Mesenchymal stem cell (in vitro differentiated cells and primary cell): Measurements from ENCODE around the gene ZFP92.

Experiments used
- DNase-seq: peaks from one replicate; pipeline ENCODE4 v3.0.0-alpha.2; 2013
- H2AFZ ChIP-seq: one replicate; pipeline ENCODE4 v1.6.1; 2013; ENCODE audit warnings: low read depth, mild to moderate bottlenecking, control low read depth, inconsistent platforms, low read length, moderate library complexity
- H2AK5ac ChIP-seq: 2 replicates; pipeline ENCODE4 v1.6.1; 2013; ENCODE audit warnings: low read length, moderate library complexity, mild to moderate bottlenecking, inconsistent platforms; ENCODE audit not compliant: severe bottlenecking
- H2BK120ac ChIP-seq: one replicate; pipeline ENCODE4 v1.6.1; 2013; ENCODE audit warnings: low read depth, mild to moderate bottlenecking, inconsistent platforms, low read length, moderate library complexity
- H2BK12ac ChIP-seq, 2 experiments: one replicate each; pipeline ENCODE4 v1.6.1; 2013; ENCODE audit warnings: inconsistent platforms in 2 of 2, low read length in 2 of 2, mild to moderate bottlenecking in 2 of 2, moderate library complexity in 2 of 2, control low read depth in 1 of 2
- H2BK15ac ChIP-seq: one replicate; pipeline ENCODE4 v1.6.1; 2013; ENCODE audit warnings: mild to moderate bottlenecking, low read depth, inconsistent platforms; ENCODE audit not compliant: poor library complexity, severe bottlenecking
- H2BK5ac ChIP-seq: 2 replicates; pipeline ENCODE4 v1.6.1; 2013; ENCODE audit warnings: low read depth, mild to moderate bottlenecking, low read length, control low read depth, inconsistent platforms; ENCODE audit not compliant: poor library complexity, severe bottlenecking
- H3K14ac ChIP-seq, 2 experiments: one replicate each; pipeline ENCODE4 v1.6.1; 2013; ENCODE audit warnings: inconsistent platforms in 2 of 2, low read length in 2 of 2, control low read depth in 1 of 2, mild to moderate bottlenecking in 1 of 2, moderate library complexity in 1 of 2
- H3K18ac ChIP-seq, 2 experiments: one replicate each; pipeline ENCODE4 v1.6.1; 2013; ENCODE audit warnings: inconsistent platforms in 2 of 2, low read length in 2 of 2, control low read depth in 1 of 2, low read depth in 1 of 2, mild to moderate bottlenecking in 1 of 2
- H3K23ac ChIP-seq, 2 experiments: one replicate each; pipeline ENCODE4 v1.6.1; 2013; ENCODE audit warnings: inconsistent platforms in 2 of 2, low read length in 2 of 2, mild to moderate bottlenecking in 2 of 2, moderate library complexity in 2 of 2, control low read depth in 1 of 2
- H3K27ac ChIP-seq: 2 replicates; pipeline ENCODE4 v1.5.1; 2013; ENCODE audit warnings: mild to moderate bottlenecking, moderate library complexity, low read length, control low read depth, inconsistent platforms; ENCODE audit not compliant: poor library complexity, severe bottlenecking
- H3K27me3 ChIP-seq, 2 experiments: 2 replicates each; pipeline versions ENCODE4 v1.6.1 to v1.7.0; 2013; ENCODE audit warnings: low read length in 2 of 2, mild to moderate bottlenecking in 2 of 2, moderate library complexity in 2 of 2, control low read depth in 1 of 2, inconsistent platforms in 1 of 2; ENCODE audit not compliant: control insufficient read depth in 1 of 2, insufficient read depth in 1 of 2
- H3K36me3 ChIP-seq, 2 experiments: 2 replicates each; pipeline versions ENCODE4 v1.6.1 to v1.7.0; 2013; ENCODE audit warnings: low read length in 2 of 2, control low read depth in 1 of 2, inconsistent platforms in 1 of 2, low read depth in 1 of 2, mild to moderate bottlenecking in 1 of 2; ENCODE audit not compliant: insufficient read depth in 2 of 2, control insufficient read depth in 1 of 2
- H3K4ac ChIP-seq, 2 experiments: one replicate each; pipeline ENCODE4 v1.6.1; 2013; ENCODE audit warnings: inconsistent platforms in 2 of 2, low read length in 2 of 2, mild to moderate bottlenecking in 2 of 2, moderate library complexity in 2 of 2, control low read depth in 1 of 2, low read depth in 1 of 2
- H3K4me1 ChIP-seq: 2 replicates; pipeline ENCODE4 v1.6.1; 2013; ENCODE audit warnings: low read depth, low read length, control low read depth; ENCODE audit not compliant: control insufficient read depth, insufficient read depth
- H3K4me2 ChIP-seq: 2 replicates; pipeline ENCODE4 v1.6.1; 2013; ENCODE audit warnings: low read length, mild to moderate bottlenecking, inconsistent platforms; ENCODE audit not compliant: poor library complexity, severe bottlenecking
- H3K4me3 ChIP-seq, 2 experiments: 2 replicates each; pipeline versions ENCODE4 v1.5.1 to v1.7.0; 2013; ENCODE audit warnings: low read length in 2 of 2, mild to moderate bottlenecking in 2 of 2, control low read depth in 1 of 2, low read depth in 1 of 2; ENCODE audit not compliant: insufficient read depth in 1 of 2
- H3K79me1 ChIP-seq: replicated peaks from 2 replicates; pipeline ENCODE4 v1.6.1; 2013; ENCODE audit warnings: mild to moderate bottlenecking, control low read depth, low read length, inconsistent platforms; ENCODE audit not compliant: poor library complexity, severe bottlenecking
- H3K9ac ChIP-seq: 2 replicates; pipeline ENCODE4 v1.7.0; 2013; ENCODE audit warnings: mild to moderate bottlenecking, low read length, moderate library complexity
- H3K9me3 ChIP-seq: 2 replicates; pipeline ENCODE4 v1.7.0; 2013; ENCODE audit warnings: mild to moderate bottlenecking, low read length; ENCODE audit not compliant: control insufficient read depth
- H4K8ac ChIP-seq: one replicate; pipeline ENCODE4 v1.6.1; 2013; ENCODE audit warnings: inconsistent platforms, mild to moderate bottlenecking, low read length, moderate library complexity
- H4K91ac ChIP-seq: one replicate; pipeline ENCODE4 v1.6.1; 2013; ENCODE audit warnings: mild to moderate bottlenecking, low read length, inconsistent platforms
- WGBS: methylation state at CpG from one replicate; pipeline ENCODE4 v1.1.7; 2013; ENCODE audit warnings: mixed read lengths; 5-methylcytosine and 5-hydroxymethylcytosine counted together

Gene ZFP92

GRCh38 chrX:153440556-153441135 is 29.4 kb downstream of the ZFP92 start:
- Histone ChIP-seq H3K36me3 (peaks cover 0 to 6% of the 10 kb centered on the region in 2 experiments), H2BK5ac (no peak overlapping the region), H2AFZ (no peak overlapping the region), H2BK120ac (no peak overlapping the region), H3K27ac (no peak overlapping the region), H4K91ac (no peak overlapping the region), H3K4me3 (no peak overlapping the region), H3K27me3 (peaks cover 0 to 54% of the 10 kb centered on the region in 2 experiments), H3K9ac (no peak overlapping the region), H2AK5ac (no peak overlapping the region), H4K8ac (no peak overlapping the region), H3K4me1 (no peaks in the 10 kb centered on the region), H2BK12ac (no peak overlapping the region), H3K23ac (no peak overlapping the region), H3K4me2 (no peak overlapping the region), H3K9me3 (no peaks in the 10 kb centered on the region), H3K79me1 (no peaks in the 10 kb centered on the region), H2BK15ac (no peak overlapping the region), H3K14ac (no peak overlapping the region), H3K4ac (no peak overlapping the region), H3K18ac (no peak overlapping the region)
- 91% methylated on average over 11 of the region's 13 CpGs for WGBS
- no peak for DNase-seq

- DNase-seq, result no peak
- Histone ChIP-seq H3K4me3 (no peak overlapping the region), H3K36me3 (peaks cover 0 to 6% of the 10 kb centered on the region in 2 experiments), H3K18ac (no peak overlapping the region), H3K9me3 (no peaks in the 10 kb centered on the region), H2AK5ac (no peak overlapping the region), H2BK120ac (no peak overlapping the region), H4K8ac (no peak overlapping the region), H3K4me2 (no peak overlapping the region), H3K23ac (no peak overlapping the region), H3K27ac (no peak overlapping the region), H2BK12ac (no peak overlapping the region), H3K4me1 (no peaks in the 10 kb centered on the region), H2BK15ac (no peak overlapping the region), H3K4ac (no peak overlapping the region), H3K27me3 (peaks cover 0 to 54% of the 10 kb centered on the region in 2 experiments), H3K9ac (no peak overlapping the region), H3K14ac (no peak overlapping the region), H3K79me1 (no peaks in the 10 kb centered on the region), H2BK5ac (no peak overlapping the region), H2AFZ (no peak overlapping the region), H4K91ac (no peak overlapping the region)
- 99% methylated on average over 5 of the region's 7 CpGs for WGBS
Measured at GRCh38 chrX:153441296-153441695, 30.0 kb downstream of the ZFP92 start.

- no peak overlapping the region for H2BK12ac ChIP-seq
- no peak overlapping the region for H2BK120ac ChIP-seq
- H2AFZ ChIP-seq, result no peak overlapping the region
- no peak overlapping the region for H3K14ac ChIP-seq
- no peak overlapping the region for H3K18ac ChIP-seq
- no peak overlapping the region for H2AK5ac ChIP-seq
- H3K36me3 ChIP-seq, result peaks cover 0 to 9% of the 10 kb centered on the region in 2 experiments
- H3K27ac ChIP-seq, result no peak overlapping the region
- 82% methylated on average over 8 of the region's 9 CpGs for WGBS
- H3K79me1 ChIP-seq, result no peaks in the 10 kb centered on the region
- H3K4me3 ChIP-seq, result no peak overlapping the region
- H3K4me1 ChIP-seq, result no peaks in the 10 kb centered on the region
- no peak overlapping the region for H3K4ac ChIP-seq
- no peak for DNase-seq
- no peak overlapping the region for H3K23ac ChIP-seq
- peaks cover 0 to 52% of the 10 kb centered on the region in 2 experiments for H3K27me3 ChIP-seq
- no peaks in the 10 kb centered on the region for H3K9me3 ChIP-seq
- no peak overlapping the region for H2BK15ac ChIP-seq
- no peak overlapping the region for H3K9ac ChIP-seq
- no peak overlapping the region for H3K4me2 ChIP-seq
- no peak overlapping the region for H4K8ac ChIP-seq
- no peak overlapping the region for H4K91ac ChIP-seq
- no peak overlapping the region for H2BK5ac ChIP-seq
Measured at GRCh38 chrX:153441981-153442380, 30.7 kb downstream of the ZFP92 start.

- no peaks in the 10 kb centered on the region for H3K9me3 ChIP-seq
- 82% methylated on average over 4 of the region's 5 CpGs for WGBS
- H3K4ac ChIP-seq, result no peak overlapping the region
- no peak overlapping the region for H4K8ac ChIP-seq
- no peaks in the 10 kb centered on the region for H3K4me1 ChIP-seq
- no peak for DNase-seq
- H2BK15ac ChIP-seq, result no peak overlapping the region
- H3K23ac ChIP-seq, result no peak overlapping the region
- H2BK12ac ChIP-seq, result no peak overlapping the region
- no peak overlapping the region for H3K4me3 ChIP-seq
- no peak overlapping the region for H3K9ac ChIP-seq
- H3K14ac ChIP-seq, result no peak overlapping the region
- H2AFZ ChIP-seq, result no peak overlapping the region
- peaks cover 0 to 14% of the 10 kb centered on the region in 2 experiments for H3K36me3 ChIP-seq
- H2BK120ac ChIP-seq, result no peak overlapping the region
- no peak overlapping the region for H2AK5ac ChIP-seq
- H3K18ac ChIP-seq, result no peak overlapping the region
- no peak overlapping the region for H3K4me2 ChIP-seq
- H2BK5ac ChIP-seq, result no peak overlapping the region
- peaks cover 0 to 47% of the 10 kb centered on the region in 2 experiments for H3K27me3 ChIP-seq
- no peaks in the 10 kb centered on the region for H3K79me1 ChIP-seq
- no peak overlapping the region for H4K91ac ChIP-seq
- no peak overlapping the region for H3K27ac ChIP-seq
Measured at GRCh38 chrX:153442463-153442862, 31.2 kb downstream of the ZFP92 start.
